ENCODE results near the gene ARHGAP10. TPM values are rescaled to one million over a fixed set of nuclear protein-coding genes. Genes with fewer than 3 reads are reported as not detected.

Gene ARHGAP10
- total RNA-seq, 1 experiment from 2014 or later, result 4.8 TPM

- no peak for TF ChIP-seq EZH2 (IDR thresholded peaks at IDR 0.05; ENCODE audit: borderline replicate concordance, low read depth, low read length, poor library complexity, severe bottlenecking)
- TF ChIP-seq CTCF (conservative IDR thresholded peaks at IDR 0.05; ENCODE audit: low read depth, low read length), result no peak
- BruUV-seq (replicated peaks), result no TSS peak
- Histone ChIP-seq H3K27ac (ENCODE audit: low read depth, low read length, poor library complexity, severe bottlenecking) (no peak overlapping the region), H3K36me3 (ENCODE audit: insufficient read depth, low read length, poor library complexity, severe bottlenecking) (no peaks in the 10 kb centered on the region), H3K4me1 (ENCODE audit: insufficient read depth, low read length, poor library complexity, severe bottlenecking) (peaks cover 6% of the 10 kb centered on the region), H3K9me3 (ENCODE audit: low read depth, low read length, poor library complexity, severe bottlenecking) (no peaks in the 10 kb centered on the region), H3K4me3 (ENCODE audit: low read depth, low read length, poor library complexity, severe bottlenecking) (no peak overlapping the region), H3K27me3 (replicated peaks; ENCODE audit: insufficient read depth, low read depth, low read length, poor library complexity) (no peaks in the 10 kb centered on the region)
- intact Hi-C loops (cut with micrococcal nuclease; ENCODE audit: unreplicated experiment), result loop anchor here (5.0 kb wide), 1 partner anchor 1916 kb away; no protein-coding TSS in a partner anchor
- DNase-seq (ENCODE audit: low spot score), result no peak
- ChIA-PET POLR2A (ENCODE audit: low non-redundant PET) (no interaction called here), CTCF (no interaction called here)
Observed at GRCh38 chr4:147981305-147981704, 249.4 kb downstream of the ARHGAP10 start.

- intact Hi-C loops (cut with micrococcal nuclease; ENCODE audit: unreplicated experiment), result loop anchor here (5.0 kb wide), 1 partner anchor 1913 kb away; no protein-coding TSS in a partner anchor
- POLR2A ChIA-PET (ENCODE audit: low non-redundant PET), result interaction anchor here (0.6 kb wide), 1 partner anchor 514 kb away, joined by 6 read pairs; no protein-coding TSS in a partner anchor
- BruUV-seq (replicated peaks), result no TSS peak
Observed at GRCh38 chr4:147984065-147984777, 252.3 kb downstream of the ARHGAP10 start.

GRCh38 chr4:147984778-147985138 lies 252.9 kb downstream of the ARHGAP10 start:
- intact Hi-C loops (cut with micrococcal nuclease; ENCODE audit: unreplicated experiment), result loop anchor here (5.0 kb wide), 1 partner anchor 1913 kb away; no protein-coding TSS in a partner anchor
- peaks cover 16% of the 10 kb centered on the region for H3K4me1 ChIP-seq (ENCODE audit: insufficient read depth, low read length, poor library complexity, severe bottlenecking)
- H3K27me3 ChIP-seq (replicated peaks; ENCODE audit: insufficient read depth, low read depth, low read length, poor library complexity), result no peaks in the 10 kb centered on the region
- no peak overlapping the region for H3K4me3 ChIP-seq (ENCODE audit: low read depth, low read length, poor library complexity, severe bottlenecking)
- TF ChIP-seq CTCF (conservative IDR thresholded peaks at IDR 0.05; ENCODE audit: low read depth, low read length), result no peak
- TF ChIP-seq EZH2 (IDR thresholded peaks at IDR 0.05; ENCODE audit: borderline replicate concordance, low read depth, low read length, poor library complexity, severe bottlenecking), result no peak
- no peak overlapping the region for H3K27ac ChIP-seq (ENCODE audit: low read depth, low read length, poor library complexity, severe bottlenecking)
- H3K36me3 ChIP-seq (ENCODE audit: insufficient read depth, low read length, poor library complexity, severe bottlenecking), result no peaks in the 10 kb centered on the region
- POLR2A ChIA-PET (ENCODE audit: low non-redundant PET), result interaction anchor here (0.6 kb wide), 1 partner anchor 514 kb away, joined by 6 read pairs; no protein-coding TSS in a partner anchor
- no peak for DNase-seq (ENCODE audit: low spot score)
- BruUV-seq (replicated peaks), result no TSS peak
- no peaks in the 10 kb centered on the region for H3K9me3 ChIP-seq (ENCODE audit: low read depth, low read length, poor library complexity, severe bottlenecking)
- CTCF ChIA-PET, result interaction anchor here (0.6 kb wide), 1 partner anchor 37 kb away, joined by 10 read pairs; no protein-coding TSS in a partner anchor

More at GRCh38 chr4:147984065-147984777, 252.3 kb downstream of the ARHGAP10 start:
- H3K36me3 ChIP-seq (ENCODE audit: insufficient read depth, low read length, poor library complexity, severe bottlenecking), result no peaks in the 10 kb centered on the region
- TF ChIP-seq CTCF (conservative IDR thresholded peaks at IDR 0.05; ENCODE audit: low read depth, low read length), result peak; percentile 91
- TF ChIP-seq EZH2 (IDR thresholded peaks at IDR 0.05; ENCODE audit: borderline replicate concordance, low read depth, low read length, poor library complexity, severe bottlenecking), result no peak
- peak; percentile 87 for DNase-seq (ENCODE audit: low spot score)
- H3K27ac ChIP-seq (ENCODE audit: low read depth, low read length, poor library complexity, severe bottlenecking), result no peak overlapping the region
- no peaks in the 10 kb centered on the region for H3K9me3 ChIP-seq (ENCODE audit: low read depth, low read length, poor library complexity, severe bottlenecking)
- no peaks in the 10 kb centered on the region for H3K27me3 ChIP-seq (replicated peaks; ENCODE audit: insufficient read depth, low read depth, low read length, poor library complexity)
- H3K4me1 ChIP-seq (ENCODE audit: insufficient read depth, low read length, poor library complexity, severe bottlenecking), result peaks cover 16% of the 10 kb centered on the region
- H3K4me3 ChIP-seq (ENCODE audit: low read depth, low read length, poor library complexity, severe bottlenecking), result no peak overlapping the region
- CTCF ChIA-PET, result interaction anchor here (0.6 to 1.0 kb wide), 5 partner anchors 10 to 1913 kb away, joined by 3 to 10 read pairs (median 3); no protein-coding TSS in a partner anchor

Measured in A673 (cell line).